Endothelial cell of umbilical vein (primary cell): ENCODE data around the gene NR2E3. TPM values are rescaled to one million over a fixed set of nuclear protein-coding genes. Genes with fewer than 3 reads are reported as not detected.

Experiments used
- BruUV-seq: library from RNA; stranded (reverse); fragments of 400-500 nt; replicated peaks from 2 replicates; lab custom pipeline; 2021; lab: Mats Ljungman, UMichigan
- CTCF ChIA-PET: fragments of 300-600, 350-600 bp; sonication (Branson Sonifier 250); formaldehyde crosslinking; loops from one replicate; lab custom pipeline; 2021; ENCODE audit warnings: antibody characterized with exemption, inconsistent platforms; lab: Charles Lee
- POLR2A ChIA-PET: fragments of 300-600, 350-600 bp; sonication (Branson Sonifier 250); formaldehyde crosslinking; loops from one replicate; lab custom pipeline; 2021; ENCODE audit warnings: antibody characterized with exemption, inconsistent platforms; lab: Charles Lee
- DNase-seq: peaks from one replicate; pipeline ENCODE4 v3.0.0-alpha.2; 2011; ENCODE audit warnings: low read depth, low spot score
- FAIRE-seq: peaks from 2 replicates; lab custom pipeline; 2011; peaks lifted over from hg19 to GRCh38; lab: Jason Lieb, UNC
- H2AFZ ChIP-seq: 2 replicates; pipeline ENCODE4 v1.6.0; 2012; ENCODE audit warnings: low read depth, low read length, control low read depth, inconsistent platforms
- H3K27ac ChIP-seq: 2 replicates; pipeline ENCODE4 v1.5.1; 2011; ENCODE audit warnings: low read depth, mild to moderate bottlenecking, control low read depth, low read length, moderate library complexity; ENCODE audit not compliant: insufficient read depth
- H3K27me3 ChIP-seq, 2 experiments: 2 replicates each; pipeline versions ENCODE4 v1.6.0 to v1.6.1; 2011; ENCODE audit warnings: low read length in 2 of 2, mixed read lengths in 1 of 2; ENCODE audit not compliant: control insufficient read depth in 2 of 2, insufficient read depth in 2 of 2
- H3K36me3 ChIP-seq, 2 experiments: 2 replicates in 1 of 2; 3 replicates in 1 of 2; pipeline ENCODE4 v1.5.1; 2011; ENCODE audit warnings: low read length in 2 of 2, mild to moderate bottlenecking in 1 of 2, moderate library complexity in 1 of 2; ENCODE audit not compliant: control insufficient read depth in 2 of 2, insufficient read depth in 2 of 2; ENCODE audit errors: extremely low read depth in 1 of 2
- H3K4me1 ChIP-seq: 3 replicates; pipeline ENCODE4 v1.5.1; 2011; ENCODE audit warnings: mild to moderate bottlenecking, low read length; ENCODE audit not compliant: control insufficient read depth, insufficient read depth; ENCODE audit errors: extremely low read depth
- H3K4me2 ChIP-seq: 2 replicates; pipeline ENCODE4 v1.6.1; 2011; ENCODE audit warnings: low read length, control low read depth, mixed read lengths; ENCODE audit not compliant: insufficient read depth
- H3K4me3 ChIP-seq, 3 experiments: fragments of 200-600 bp in 1 of 3; sonication (generic), shearing (Covaris generic) in 1 of 3; replicated peaks in 1 of 3; 2 replicates each; pipeline ENCODE4 v1.5.1; 2011 to 2016; ENCODE audit warnings: control low read depth in 3 of 3, low read length in 3 of 3, mild to moderate bottlenecking in 2 of 3, inconsistent platforms in 1 of 3, low read depth in 1 of 3, moderate library complexity in 1 of 3; ENCODE audit not compliant: insufficient read depth in 1 of 3
- H3K79me2 ChIP-seq: 2 replicates; pipeline ENCODE4 v1.6.0; 2012; ENCODE audit warnings: low read length, inconsistent platforms; ENCODE audit not compliant: control insufficient read depth, insufficient read depth
- H3K9ac ChIP-seq: replicated peaks from 2 replicates; pipeline ENCODE3; 2011; ENCODE audit warnings: low read length, control low read depth; ENCODE audit not compliant: insufficient read depth; ENCODE audit errors: extremely low read depth
- H3K9me1 ChIP-seq: replicated peaks from 3 replicates; pipeline ENCODE4 v1.6.0; 2011; ENCODE audit warnings: mild to moderate bottlenecking, low read length; ENCODE audit not compliant: control insufficient read depth, insufficient read depth; ENCODE audit errors: extremely low read depth
- H3K9me3 ChIP-seq: replicated peaks from 2 replicates; pipeline ENCODE4 v1.5.1; 2012; ENCODE audit warnings: low read length, inconsistent platforms; ENCODE audit not compliant: control insufficient read depth, insufficient read depth
- H4K20me1 ChIP-seq: replicated peaks from 2 replicates; pipeline ENCODE3; 2011; ENCODE audit warnings: mild to moderate bottlenecking, low read length; ENCODE audit not compliant: control insufficient read depth, insufficient read depth; ENCODE audit errors: extremely low read depth
- CTCF ChIP-seq, 2 donors: IDR thresholded peaks; 1 replicate in 1 of 2; 2 replicates in 1 of 2; pipeline ENCODE4 v1.5.1; 2011; ENCODE audit warnings: low read length in 2 of 2, mild to moderate bottlenecking in 2 of 2, moderate library complexity in 2 of 2, control low read depth in 1 of 2, inconsistent platforms in 1 of 2, low read depth in 1 of 2; ENCODE audit not compliant: insufficient read depth in 1 of 2; ENCODE audit errors: extremely low read depth in 1 of 2
- EZH2 ChIP-seq: IDR thresholded peaks from 2 replicates; pipeline ENCODE4 v1.6.1; 2012; ENCODE audit warnings: borderline replicate concordance, low read depth, mild to moderate bottlenecking, moderate library complexity, low read length, inconsistent platforms; ENCODE audit not compliant: severe bottlenecking
- FOS ChIP-seq: IDR thresholded peaks from 2 replicates; pipeline ENCODE4 v1.6.1; 2011; ENCODE audit warnings: mild to moderate bottlenecking, low read length, moderate library complexity, borderline replicate concordance; ENCODE audit not compliant: insufficient read depth
- GATA2 ChIP-seq: IDR thresholded peaks from 2 replicates; pipeline ENCODE4 v1.7.0; 2011; ENCODE audit warnings: low read depth, mild to moderate bottlenecking, moderate library complexity, mixed read lengths, low read length; ENCODE audit not compliant: insufficient read length, insufficient read depth
- JUN ChIP-seq: IDR thresholded peaks from 2 replicates; pipeline ENCODE4 v1.6.1; 2011; ENCODE audit warnings: borderline replicate concordance, low read depth; ENCODE audit not compliant: insufficient read length, insufficient read depth
- MAX ChIP-seq: IDR thresholded peaks from 2 replicates; pipeline ENCODE4 v1.6.1; 2011; ENCODE audit not compliant: insufficient read depth, insufficient read length
- MYC ChIP-seq: IDR thresholded peaks from one replicate; pipeline ENCODE4 v1.6.1; 2011; ENCODE audit warnings: mild to moderate bottlenecking, low read depth, low read length
- POLR2A ChIP-seq: IDR thresholded peaks from 2 replicates; pipeline ENCODE4 v1.6.1; 2012; ENCODE audit warnings: low read depth, mild to moderate bottlenecking, control low read depth, low read length
- POLR2AphosphoS5 ChIP-seq: IDR thresholded peaks from 2 replicates; pipeline ENCODE4 v1.6.1; 2012; ENCODE audit warnings: low read depth, mild to moderate bottlenecking, control low read depth, low read length, moderate library complexity; ENCODE audit not compliant: insufficient read depth
- dilution Hi-C: fragments of 300-500 bp; cut with MboI; formaldehyde crosslinking; loops from one replicate; pipeline ENCODE4 v1.15.0; 2019; ENCODE audit warnings: low sequenced_read_pairs; ENCODE audit not compliant: extremely low pct_ligation_motif_present
- intact Hi-C: fragments of 100-400 bp; cut with micrococcal nuclease; formaldehyde crosslinking; loops from one replicate; pipeline ENCODE4 v1.10.0; 2022
- polyA plus RNA-seq, 4 experiments: library from polyadenylated mRNA; depleted of rRNA in 3 of 4; stranded (reverse) in 3 of 4; unstranded in 1 of 4; fragments of >200 nt; gene quantifications; 2 replicates each; pipeline versions ENCODE4 v1.2.1 to v1.2.3, GENCODE V29; 2011 to 2012; ENCODE audit warnings: missing spikeins in 1 of 4
- total RNA-seq: library from RNA; stranded (reverse); gene quantifications from 2 replicates; pipeline ENCODE4 v1.2.3, GENCODE V29; 2021

Gene NR2E3
- total and polyA plus RNA-seq, 2 donors (not counting 3 experiments of a cell fraction or from before 2014, with no cell fraction given) = 0.04 to 0.38 TPM

DNA sequence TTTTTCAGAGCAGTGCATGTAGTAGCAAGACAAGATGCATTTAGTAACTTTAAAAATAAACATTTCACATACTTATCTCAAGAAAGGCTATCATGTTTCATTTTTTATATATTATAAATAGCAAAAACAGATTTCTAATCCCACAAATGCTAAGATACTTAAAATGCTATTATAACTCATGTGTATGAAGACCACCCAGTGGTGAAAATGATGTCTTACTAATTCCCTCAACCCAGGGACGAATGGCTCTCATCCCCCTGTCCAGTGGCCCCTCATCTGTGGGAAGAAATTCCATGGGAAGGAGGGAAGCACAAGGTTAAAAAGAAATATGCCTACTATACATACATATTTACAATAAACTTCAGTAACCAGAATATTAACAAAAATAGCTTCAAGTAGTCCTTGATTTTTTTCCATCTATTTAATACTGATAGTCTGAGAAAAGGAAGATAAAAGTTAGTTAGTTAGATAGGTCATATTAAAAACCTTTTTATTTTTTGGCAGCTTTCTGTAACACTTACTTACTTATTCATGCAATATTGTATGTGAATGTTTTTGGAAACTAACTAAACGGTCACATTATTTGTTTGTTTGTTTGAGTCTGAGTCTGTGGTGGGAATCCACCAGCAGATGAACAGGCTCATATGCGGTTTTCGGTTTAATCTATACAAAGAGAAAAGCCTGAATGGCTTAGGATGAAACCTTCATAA, 14.8 kb downstream of the NR2E3 start:
- BruUV-seq = no TSS peak
- no peak for DNase-seq
- CTCF ChIA-PET = interaction anchor here (2.0 kb wide), 1 partner anchor 12 kb away, joined by 5 read pairs; no protein-coding TSS in a partner anchor

More for the DNA sequence above, 14.8 kb downstream of the NR2E3 start:
- Histone ChIP-seq H4K20me1 (no peaks in the 10 kb centered on the region), H3K27ac (no peak overlapping the region), H3K79me2 (no peaks in the 10 kb centered on the region), H3K9me3 (no peaks in the 10 kb centered on the region), H3K4me3 (no peak overlapping the region), H3K4me1 (no peaks in the 10 kb centered on the region), H3K4me2 (no peak overlapping the region), H3K9me1 (no peaks in the 10 kb centered on the region), H3K9ac (no peak overlapping the region), H3K27me3 (no peaks in the 10 kb centered on the region), H3K36me3 (peaks cover 6% of the 10 kb centered on the region in 2 experiments), H2AFZ (no peak overlapping the region)
- no peak for FAIRE-seq
- POLR2A ChIA-PET = no interaction called here
- dilution Hi-C loops = no loop called here
- intact Hi-C loops = no loop called here
- TF ChIP-seq CTCF (IDR thresholded peaks at IDR 0.05; ENCODE audit: extremely low read depth in 1 of 2, insufficient read depth in 1 of 2, low read depth in 1 of 2, low read length in 2 of 2) = no peak
- TF ChIP-seq MYC = no peak
- TF ChIP-seq POLR2A = no peak
- no peak for TF ChIP-seq MAX
- TF ChIP-seq EZH2 = no peak
- no peak for TF ChIP-seq POLR2AphosphoS5
- no peak for TF ChIP-seq GATA2
- no peak for TF ChIP-seq FOS
- TF ChIP-seq JUN = no peak
